GM21360 (cell line): Measurements from ENCODE around the gene LRCH3.

Source experiments
- ATAC-seq: cut with Tn5 transposase; IDR thresholded peaks from one replicate; pipeline ENCODE4 v1.9.1; 2021; ENCODE audit warnings: mild to moderate bottlenecking, moderate library complexity; ENCODE audit not compliant: unreplicated experiment

LRCH3 gene

GRCh38 chr3:197833930-197834715, 43.1 kb downstream of the LRCH3 start:
- ATAC-seq, result no peak

- no peak for ATAC-seq
Observed at GRCh38 chr3:197835509-197835908, 44.5 kb downstream of the LRCH3 start.

GRCh38 chr3:197836244-197836643, 45.2 kb downstream of the LRCH3 start:
- ATAC-seq, result no peak

- no peak for ATAC-seq
Observed at GRCh38 chr3:197837282-197837681, 46.2 kb downstream of the LRCH3 start.

GRCh38 chr3:197841789-197842188, 50.7 kb downstream of the LRCH3 start:
- ATAC-seq, result no peak

GRCh38 chr3:197846491-197846890, 55.4 kb downstream of the LRCH3 start:
- no peak for ATAC-seq

GRCh38 chr3:197847866-197848401, 56.9 kb downstream of the LRCH3 start:
- ATAC-seq, result peak; percentile 59

- no peak for ATAC-seq
Observed at GRCh38 chr3:197854596-197855343, 63.7 kb downstream of the LRCH3 start.

GRCh38 chr3:197855571-197855970, 64.5 kb downstream of the LRCH3 start:
- ATAC-seq, result no peak

- no peak for ATAC-seq
Observed at GRCh38 chr3:197856199-197856816, 65.3 kb downstream of the LRCH3 start.

GRCh38 chr3:197858133-197858532, 67.1 kb downstream of the LRCH3 start:
- ATAC-seq, result no peak

GRCh38 chr3:197858598-197858997, 67.5 kb downstream of the LRCH3 start:
- ATAC-seq, result no peak

- ATAC-seq, result no peak
Observed at GRCh38 chr3:197866035-197866434, 75.0 kb downstream of the LRCH3 start.

- no peak for ATAC-seq
Observed at GRCh38 chr3:197873329-197873728, 82.3 kb downstream of the LRCH3 start.

GRCh38 chr3:197874064-197874463, 83.0 kb downstream of the LRCH3 start:
- no peak for ATAC-seq

GRCh38 chr3:197874653-197875052, 83.6 kb downstream of the LRCH3 start:
- no peak for ATAC-seq

GRCh38 chr3:197877902-197878301, 86.8 kb downstream of the LRCH3 start:
- no peak for ATAC-seq

GRCh38 chr3:197878427-197878826, 87.4 kb downstream of the LRCH3 start:
- no peak for ATAC-seq

- ATAC-seq, result no peak
Observed at GRCh38 chr3:197880491-197881269, 89.6 kb downstream of the LRCH3 start.

- ATAC-seq, result no peak
Observed at GRCh38 chr3:197881270-197881969, 90.4 kb downstream of the LRCH3 start.
